Left lung (tissue), 10 donors: ENCODE results near the gene LLGL1. TPM values are rescaled to one million over a fixed set of nuclear protein-coding genes. Genes with fewer than 3 reads are reported as not detected.

ENCODE experiments used
- ATAC-seq: fragments of 200-7000 bp; cut with Tn5 transposase; one replicate; pipeline ENCODE4 v1.9.1; 2020; ENCODE audit warnings: moderate library complexity
- DNase-seq, 4 donors: peaks; one replicate each; pipeline ENCODE4 v3.0.0-alpha.2; 2013 to 2020
- H3K27ac ChIP-seq, 2 donors: fragments of 200-600 bp; sonication (generic) in 1 of 2; one replicate each; pipeline versions ENCODE4 v1.5.0 to v1.8.0; 2020 to 2021
- H3K27me3 ChIP-seq, 2 donors: fragments of 200-600 bp; sonication (generic) in 1 of 2; one replicate each; pipeline versions ENCODE4 v1.5.0 to v1.8.0; 2020 to 2021
- H3K36me3 ChIP-seq, 2 donors: fragments of 200-600 bp; sonication (generic) in 1 of 2; one replicate each; pipeline versions ENCODE4 v1.5.0 to v1.8.0; 2020 to 2021
- H3K4me1 ChIP-seq, 2 donors: fragments of 200-600 bp; one replicate each; pipeline ENCODE4 v1.8.0; 2021
- H3K4me3 ChIP-seq, 2 donors: fragments of 200-600 bp; sonication (generic) in 1 of 2; one replicate each; pipeline versions ENCODE4 v1.5.0 to v1.8.0; 2020 to 2021; ENCODE audit warnings: mild to moderate bottlenecking in 1 of 2
- H3K9me3 ChIP-seq, 2 donors: fragments of 200-600 bp; sonication (generic) in 1 of 2; one replicate each; pipeline versions ENCODE4 v1.5.0 to v1.8.0; 2020 to 2021
- intact Hi-C, 2 donors: fragments of 100-400 bp; cut with DNase I; formaldehyde crosslinking; loops; one replicate each; pipeline versions ENCODE4 v1.11.2 to v1.14.2; 2022
- polyA plus RNA-seq, 6 donors: library from polyadenylated mRNA; unstranded; fragments of 120-200 nt; gene quantifications; one replicate each; pipeline ENCODE4 v1.2.1, GENCODE V29; 2013; ENCODE audit not compliant: insufficient read length in 6 of 6
- total RNA-seq, 2 donors: library from RNA; stranded (reverse); fragmentation: NEBNext Ultra II Directional; extraction: Animal tissue kit (Norgen Biotek cat#: 25700); gene quantifications; one replicate each; pipeline ENCODE4 v1.2.1, GENCODE V29; 2021
- TF ChIP-seq, protein P1 (sequence below), 2 donors: fragments of 200-600 bp; sonication (generic) in 1 of 2; IDR thresholded peaks; one replicate each; pipeline versions ENCODE4 v1.5.0 to v1.8.0; 2021; ENCODE audit warnings: antibody characterized with exemption in 2 of 2
- donor health status: DM: no; HTN: yes; CAD: no.
- donor health status: DM: no; HTN: no; CAD: no.

The LLGL1 gene
- total and polyA plus RNA-seq, 8 donors: 14.4 to 40.9 (median 32.8) TPM

GRCh38 chr17:18254888-18255649 lies 29.6 kb downstream of the LLGL1 start:
- intact Hi-C loops: no loop called here
- no peak for ATAC-seq
- Histone ChIP-seq H3K36me3 (peaks cover 0 to 68% of the 10 kb centered on the region in 2 donors), H3K9me3 (no peaks in the 10 kb centered on the region), H3K27me3 (no peaks in the 10 kb centered on the region), H3K27ac (no peak overlapping the region), H3K4me3 (no peak overlapping the region), H3K4me1 (peaks cover 17 to 30% of the 10 kb centered on the region in 2 donors)
- TF ChIP-seq, protein P1, sequence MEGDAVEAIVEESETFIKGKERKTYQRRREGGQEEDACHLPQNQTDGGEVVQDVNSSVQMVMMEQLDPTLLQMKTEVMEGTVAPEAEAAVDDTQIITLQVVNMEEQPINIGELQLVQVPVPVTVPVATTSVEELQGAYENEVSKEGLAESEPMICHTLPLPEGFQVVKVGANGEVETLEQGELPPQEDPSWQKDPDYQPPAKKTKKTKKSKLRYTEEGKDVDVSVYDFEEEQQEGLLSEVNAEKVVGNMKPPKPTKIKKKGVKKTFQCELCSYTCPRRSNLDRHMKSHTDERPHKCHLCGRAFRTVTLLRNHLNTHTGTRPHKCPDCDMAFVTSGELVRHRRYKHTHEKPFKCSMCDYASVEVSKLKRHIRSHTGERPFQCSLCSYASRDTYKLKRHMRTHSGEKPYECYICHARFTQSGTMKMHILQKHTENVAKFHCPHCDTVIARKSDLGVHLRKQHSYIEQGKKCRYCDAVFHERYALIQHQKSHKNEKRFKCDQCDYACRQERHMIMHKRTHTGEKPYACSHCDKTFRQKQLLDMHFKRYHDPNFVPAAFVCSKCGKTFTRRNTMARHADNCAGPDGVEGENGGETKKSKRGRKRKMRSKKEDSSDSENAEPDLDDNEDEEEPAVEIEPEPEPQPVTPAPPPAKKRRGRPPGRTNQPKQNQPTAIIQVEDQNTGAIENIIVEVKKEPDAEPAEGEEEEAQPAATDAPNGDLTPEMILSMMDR (IDR thresholded peaks at IDR 0.05): no peak
- no peak for DNase-seq

DNA sequence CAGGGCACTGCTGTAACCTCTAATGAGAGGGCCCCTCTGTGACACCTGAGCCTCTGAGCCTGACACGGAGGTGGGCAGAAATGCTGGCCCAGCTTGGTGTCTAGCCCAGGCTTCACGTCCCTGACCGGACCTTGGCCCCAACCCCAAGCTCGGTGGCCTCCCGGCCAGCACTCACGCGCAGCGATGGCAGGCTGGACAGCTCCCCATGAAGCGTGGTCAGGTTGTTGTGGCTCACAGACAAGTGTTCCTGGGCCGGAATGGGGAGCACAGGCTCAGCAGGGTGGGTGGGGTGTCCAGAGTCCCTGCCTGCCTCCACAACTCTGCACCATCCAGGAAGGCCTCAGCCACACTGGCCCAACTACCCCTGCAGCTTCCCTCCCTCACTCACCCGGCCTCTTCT lies 30.9 kb downstream of the LLGL1 start:
- Histone ChIP-seq H3K27me3 (no peaks in the 10 kb centered on the region), H3K9me3 (no peaks in the 10 kb centered on the region), H3K36me3 (peaks cover 0 to 55% of the 10 kb centered on the region in 2 donors), H3K4me3 (peak overlapping the region in 1 of 2 donors; percentile 99), H3K27ac (no peak overlapping the region), H3K4me1 (peaks cover 18 to 37% of the 10 kb centered on the region in 2 donors)
- ATAC-seq: no peak
- TF ChIP-seq, protein P1 (IDR thresholded peaks at IDR 0.05): no peak
- intact Hi-C loops: no loop called here
- DNase-seq: no peak

- intact Hi-C loops: no loop called here
- DNase-seq (no peak), ATAC-seq (no peak)
- no peaks in the 10 kb centered on the region for H3K9me3 ChIP-seq
- H3K27ac ChIP-seq: peak overlapping the region in 1 of 2 donors; percentile 99
- no peaks in the 10 kb centered on the region for H3K27me3 ChIP-seq
- peaks cover 22 to 42% of the 10 kb centered on the region in 2 donors for H3K4me1 ChIP-seq
- peaks cover 0 to 51% of the 10 kb centered on the region in 2 donors for H3K36me3 ChIP-seq
- H3K4me3 ChIP-seq: peak overlapping the region in 1 of 2 donors; percentile 99
- TF ChIP-seq, protein P1 (IDR thresholded peaks at IDR 0.05): no peak
Observed at GRCh38 chr17:18256776-18257175, 31.3 kb downstream of the LLGL1 start.

DNA sequence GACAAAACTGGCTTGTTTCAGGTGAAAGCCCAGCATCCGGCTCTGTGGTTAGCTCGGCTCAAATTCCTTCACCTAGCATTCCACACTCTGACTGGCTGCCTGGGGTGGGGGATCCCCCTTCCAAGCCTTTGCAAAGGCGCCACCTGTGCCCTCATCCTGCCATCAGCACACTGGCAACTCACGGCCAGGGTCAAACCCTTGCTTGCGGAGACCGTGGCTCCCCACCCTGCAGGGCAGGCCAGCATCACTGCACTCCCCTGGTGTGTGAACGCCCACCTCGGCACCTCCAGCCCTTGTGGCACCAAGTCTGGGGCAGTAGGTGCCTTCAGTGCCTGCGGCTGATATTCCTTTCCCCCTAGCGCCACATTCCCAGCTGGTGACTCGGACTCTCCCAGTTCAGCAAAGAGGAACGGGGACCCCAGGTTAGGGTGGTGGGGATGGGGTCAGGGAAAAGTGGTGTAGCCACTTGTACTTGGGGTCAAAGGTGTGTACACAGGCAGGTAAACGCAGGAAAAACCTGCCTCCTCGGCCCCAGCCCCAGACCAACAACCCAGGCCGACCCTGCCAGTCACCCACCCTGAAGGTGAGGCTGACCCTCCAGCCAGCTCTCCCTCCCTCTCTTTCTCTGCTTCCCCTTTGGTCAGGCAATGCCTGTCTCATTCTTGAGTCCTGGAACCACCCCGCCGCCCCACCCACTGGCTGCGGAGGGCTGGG lies 32.0 kb downstream of the LLGL1 start:
- TF ChIP-seq, protein P1 (IDR thresholded peaks at IDR 0.05): no peak
- ATAC-seq: peak; percentile 35
- peaks cover 22 to 48% of the 10 kb centered on the region in 2 donors for H3K4me1 ChIP-seq

GRCh38 chr17:18257982-18258355 lies 32.5 kb downstream of the LLGL1 start:
- Histone ChIP-seq H3K4me1 (peaks cover 22 to 48% of the 10 kb centered on the region in 2 donors), H3K36me3 (peaks cover 0 to 42% of the 10 kb centered on the region in 2 donors), H3K27ac (peak overlapping the region; percentile 92 to 99), H3K27me3 (no peaks in the 10 kb centered on the region), H3K4me3 (peak overlapping the region; percentile 98 to 99), H3K9me3 (no peaks in the 10 kb centered on the region)
- peak; percentile 64 for ATAC-seq
- TF ChIP-seq, protein P1 (IDR thresholded peaks at IDR 0.05): no peak
- peak; percentile 17 to 95 (median 58) for DNase-seq
- intact Hi-C loops: no loop called here

More for the DNA sequence above, 32.0 kb downstream of the LLGL1 start:
- Histone ChIP-seq H3K4me3 (peak overlapping the region; percentile 98 to 99), H3K27me3 (no peaks in the 10 kb centered on the region), H3K9me3 (no peaks in the 10 kb centered on the region), H3K27ac (peak overlapping the region; percentile 92 to 99), H3K36me3 (peaks cover 0 to 44% of the 10 kb centered on the region in 2 donors)
- intact Hi-C loops: no loop called here
- peak in 3 of 4 donors; percentile 30 to 92 (median 74) for DNase-seq
